ENCODE data around the gene SIGLEC6. TPM values are rescaled to one million over a fixed set of nuclear protein-coding genes. Genes with fewer than 3 reads are reported as not detected.

Gene SIGLEC6
- total and polyA plus RNA-seq, 10 donors: 0.27 to 5.8 (median 2.3) TPM

DNA sequence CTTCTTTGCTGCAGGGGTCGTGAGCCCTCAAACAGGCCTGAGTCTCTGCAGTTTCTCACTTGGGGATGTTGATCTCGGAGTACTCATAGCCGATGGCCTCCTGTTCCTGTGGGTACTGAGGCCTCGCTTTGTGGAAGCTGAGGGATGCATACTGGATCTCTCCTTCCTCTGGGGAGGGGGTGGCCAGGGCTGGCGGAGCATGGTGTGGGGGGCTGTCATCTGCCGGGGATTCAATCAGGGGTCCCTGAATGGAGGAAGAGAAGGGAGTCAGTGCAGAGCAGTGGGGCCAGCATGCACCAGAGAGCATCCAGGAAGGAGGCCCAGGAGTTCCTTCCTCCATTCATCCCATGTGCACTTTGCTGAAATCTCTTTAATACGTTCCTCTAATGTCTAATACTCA is 39.9 kb downstream of the SIGLEC6 start:
- no peaks in the 10 kb centered on the region for H3K9me3 ChIP-seq
- no peak for DNase-seq
- no peaks in the 10 kb centered on the region for H3K36me3 ChIP-seq
- no peaks in the 10 kb centered on the region for H3K4me1 ChIP-seq
- peaks cover 0 to 14% (median 0%) of the 10 kb centered on the region in 7 donors for H3K27me3 ChIP-seq (replicated peaks in 1 of 7)
- H3K27ac ChIP-seq: no peak overlapping the region
- H3K4me3 ChIP-seq: no peak overlapping the region
- intact Hi-C loops (cut with DNase I; ENCODE audit: low total_unique reads): no loop called here
- TF ChIP-seq, protein P1, sequence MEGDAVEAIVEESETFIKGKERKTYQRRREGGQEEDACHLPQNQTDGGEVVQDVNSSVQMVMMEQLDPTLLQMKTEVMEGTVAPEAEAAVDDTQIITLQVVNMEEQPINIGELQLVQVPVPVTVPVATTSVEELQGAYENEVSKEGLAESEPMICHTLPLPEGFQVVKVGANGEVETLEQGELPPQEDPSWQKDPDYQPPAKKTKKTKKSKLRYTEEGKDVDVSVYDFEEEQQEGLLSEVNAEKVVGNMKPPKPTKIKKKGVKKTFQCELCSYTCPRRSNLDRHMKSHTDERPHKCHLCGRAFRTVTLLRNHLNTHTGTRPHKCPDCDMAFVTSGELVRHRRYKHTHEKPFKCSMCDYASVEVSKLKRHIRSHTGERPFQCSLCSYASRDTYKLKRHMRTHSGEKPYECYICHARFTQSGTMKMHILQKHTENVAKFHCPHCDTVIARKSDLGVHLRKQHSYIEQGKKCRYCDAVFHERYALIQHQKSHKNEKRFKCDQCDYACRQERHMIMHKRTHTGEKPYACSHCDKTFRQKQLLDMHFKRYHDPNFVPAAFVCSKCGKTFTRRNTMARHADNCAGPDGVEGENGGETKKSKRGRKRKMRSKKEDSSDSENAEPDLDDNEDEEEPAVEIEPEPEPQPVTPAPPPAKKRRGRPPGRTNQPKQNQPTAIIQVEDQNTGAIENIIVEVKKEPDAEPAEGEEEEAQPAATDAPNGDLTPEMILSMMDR (IDR thresholded peaks at IDR 0.05 in 8 of 11, conservative IDR thresholded peaks at IDR 0.05 in 3 of 11): no peak
- TF ChIP-seq POLR2AphosphoS5 (IDR thresholded peaks at IDR 0.05) (no peak), POLR2A (IDR thresholded peaks at IDR 0.05) (no peak)
- 77 to 88% (median 83%) methylated on average over 7 of the region's 7 CpGs for WGBS, 5 donors

DNA sequence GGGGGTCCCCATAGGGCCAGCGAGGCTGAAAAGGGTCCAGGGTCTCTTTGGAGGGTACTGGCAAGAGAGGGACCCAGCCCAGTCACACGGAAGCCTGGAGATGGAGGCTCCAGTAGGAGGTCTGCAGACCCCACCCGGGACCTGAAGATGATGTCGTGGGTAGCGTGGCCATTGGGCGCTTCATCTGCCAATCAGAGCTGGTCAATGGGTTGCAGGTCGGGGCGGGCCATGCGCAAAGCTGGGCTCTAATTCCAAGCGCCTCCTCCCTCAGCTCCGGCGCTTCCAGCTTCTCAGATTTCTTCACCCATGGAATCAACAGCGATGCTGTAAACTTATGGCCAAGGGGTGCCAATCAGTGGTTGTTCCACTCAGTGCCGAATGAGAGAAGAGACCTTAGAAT is 40.8 kb downstream of the SIGLEC6 start:
- DNase-seq: no peak
- Histone ChIP-seq H3K9me3 (no peaks in the 10 kb centered on the region), H3K27ac (no peak overlapping the region), H3K36me3 (no peaks in the 10 kb centered on the region), H3K4me3 (no peak overlapping the region), H3K27me3 (replicated peaks in 1 of 7) (peaks cover 0 to 14% (median 0%) of the 10 kb centered on the region in 7 donors), H3K4me1 (no peaks in the 10 kb centered on the region)
- TF ChIP-seq, protein P1 (IDR thresholded peaks at IDR 0.05 in 8 of 11, conservative IDR thresholded peaks at IDR 0.05 in 3 of 11): no peak
- TF ChIP-seq POLR2A (IDR thresholded peaks at IDR 0.05) (no peak), POLR2AphosphoS5 (IDR thresholded peaks at IDR 0.05) (no peak)
- 44 to 78% (median 58%) methylated on average over 10 to 14 of the region's 14 CpGs for WGBS, 5 donors
- intact Hi-C loops (cut with DNase I; ENCODE audit: low total_unique reads): no loop called here

DNA sequence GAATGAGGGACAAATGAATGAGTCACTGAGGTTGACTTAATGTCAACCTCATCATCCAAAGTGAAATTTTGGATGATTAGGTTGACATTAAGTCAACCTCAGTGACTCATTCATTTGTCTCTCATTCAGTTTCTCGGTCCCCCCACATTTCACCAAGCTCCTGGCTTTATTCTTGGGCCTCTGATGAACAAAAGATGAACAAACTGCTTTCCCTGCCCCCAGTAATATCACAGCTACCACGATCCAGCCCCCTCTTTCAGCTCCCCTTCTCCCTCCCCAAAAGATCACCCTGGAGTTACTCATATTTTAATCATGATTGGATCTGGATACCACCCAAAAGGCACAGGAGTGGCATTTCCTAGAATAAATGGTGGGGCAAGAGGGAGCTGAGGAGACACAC is 42.4 kb downstream of the SIGLEC6 start:
- no peak overlapping the region for H3K27ac ChIP-seq
- H3K36me3 ChIP-seq: no peaks in the 10 kb centered on the region
- WGBS, 5 donors: 47 to 62% (median 51%) methylated on average over 2 of the region's 2 CpGs
- no peaks in the 10 kb centered on the region for H3K4me1 ChIP-seq
- no peaks in the 10 kb centered on the region for H3K9me3 ChIP-seq
- DNase-seq: no peak
- intact Hi-C loops (cut with DNase I; ENCODE audit: low total_unique reads): no loop called here
- H3K27me3 ChIP-seq (replicated peaks in 1 of 7): peaks cover 0 to 30% (median 0%) of the 10 kb centered on the region in 7 donors
- no peak for TF ChIP-seq POLR2AphosphoS5 (IDR thresholded peaks at IDR 0.05)
- TF ChIP-seq POLR2A (IDR thresholded peaks at IDR 0.05): no peak
- TF ChIP-seq, protein P1 (IDR thresholded peaks at IDR 0.05 in 8 of 11, conservative IDR thresholded peaks at IDR 0.05 in 3 of 11): no peak
- no peak overlapping the region for H3K4me3 ChIP-seq

DNA sequence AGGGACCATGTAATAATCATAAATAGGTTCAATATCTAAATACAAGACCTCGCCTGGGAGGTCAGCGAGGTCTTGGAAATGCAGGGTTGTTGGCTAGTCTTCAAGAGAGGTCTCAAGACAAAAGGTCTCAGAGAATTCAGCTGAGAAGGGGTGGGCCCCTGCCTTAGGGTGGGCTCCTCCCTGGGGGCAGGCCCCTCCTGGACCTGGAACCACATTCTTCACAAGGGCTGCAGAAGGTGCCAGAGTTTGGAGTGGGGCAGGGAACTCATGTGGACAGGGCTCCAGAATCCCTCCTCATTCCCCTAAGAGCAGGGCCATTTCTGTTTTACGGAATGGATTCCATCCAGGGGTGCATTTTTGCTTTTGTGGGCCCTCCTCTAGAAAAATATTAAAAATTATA is 43.0 kb downstream of the SIGLEC6 start:
- no peak for DNase-seq
- intact Hi-C loops (cut with DNase I; ENCODE audit: low total_unique reads): no loop called here
- WGBS, 5 donors: 69 to 84% (median 79%) methylated on average over 3 of the region's 3 CpGs
- no peak overlapping the region for H3K4me3 ChIP-seq
- no peaks in the 10 kb centered on the region for H3K4me1 ChIP-seq
- peaks cover 0 to 33% (median 0%) of the 10 kb centered on the region in 7 donors for H3K27me3 ChIP-seq (replicated peaks in 1 of 7)
- no peaks in the 10 kb centered on the region for H3K36me3 ChIP-seq
- H3K9me3 ChIP-seq: no peaks in the 10 kb centered on the region
- H3K27ac ChIP-seq: no peak overlapping the region
- TF ChIP-seq POLR2AphosphoS5 (IDR thresholded peaks at IDR 0.05) (no peak), POLR2A (IDR thresholded peaks at IDR 0.05) (no peak)
